H9 (cell line): ENCODE results near the gene CCDC88C. TPM values are rescaled to one million over a fixed set of nuclear protein-coding genes. Genes with fewer than 3 reads are reported as not detected.

ENCODE experiments used
- DNase-seq: peaks from one replicate; pipeline ENCODE4 v3.0.0-alpha.2; 2017
- H2AFZ ChIP-seq: one replicate; pipeline ENCODE4 v1.6.1; 2013; ENCODE audit warnings: mild to moderate bottlenecking, low read length, control low read depth, moderate library complexity
- H2AK5ac ChIP-seq: 2 replicates; pipeline ENCODE4 v1.6.1; 2013; ENCODE audit warnings: low read length, control low read depth, mixed read lengths; ENCODE audit not compliant: insufficient read length
- H2BK120ac ChIP-seq: one replicate; pipeline ENCODE4 v1.6.1; 2013; ENCODE audit warnings: low read depth, mild to moderate bottlenecking, low read length, control low read depth, inconsistent platforms; ENCODE audit not compliant: poor library complexity, severe bottlenecking
- H2BK12ac ChIP-seq: 2 replicates; pipeline ENCODE4 v1.6.1; 2013; ENCODE audit warnings: low read length, control low read depth, mixed read lengths, low read depth; ENCODE audit not compliant: insufficient read length
- H2BK15ac ChIP-seq: 2 replicates; pipeline ENCODE4 v1.6.1; 2013; ENCODE audit warnings: low read depth, low read length, control low read depth
- H2BK20ac ChIP-seq: one replicate; pipeline ENCODE4 v1.6.1; 2013; ENCODE audit warnings: low read depth, mild to moderate bottlenecking, low read length, control low read depth, inconsistent platforms; ENCODE audit not compliant: poor library complexity, severe bottlenecking
- H2BK5ac ChIP-seq: 2 replicates; pipeline ENCODE4 v1.6.1; 2013; ENCODE audit warnings: low read length, control low read depth, mixed read lengths; ENCODE audit not compliant: insufficient read length
- H3K14ac ChIP-seq: 2 replicates; pipeline ENCODE4 v1.6.1; 2013; ENCODE audit warnings: low read length, control low read depth; ENCODE audit not compliant: insufficient read depth
- H3K18ac ChIP-seq: 2 replicates; pipeline ENCODE4 v1.6.1; 2013; ENCODE audit warnings: low read depth, mild to moderate bottlenecking, mixed read lengths, low read length, control low read depth; ENCODE audit not compliant: insufficient read length
- H3K23ac ChIP-seq: 2 replicates; pipeline ENCODE4 v1.6.1; 2013; ENCODE audit warnings: low read length, control low read depth, mixed read lengths, low read depth; ENCODE audit not compliant: insufficient read length
- H3K23me2 ChIP-seq: 2 replicates; pipeline ENCODE4 v1.6.1; 2013; ENCODE audit warnings: low read depth, mild to moderate bottlenecking, mixed read lengths, low read length, control low read depth; ENCODE audit not compliant: insufficient read length, poor library complexity, severe bottlenecking
- H3K27ac ChIP-seq: 2 replicates; pipeline ENCODE4 v1.5.1; 2013; ENCODE audit warnings: low read length, control low read depth, mixed read lengths, low read depth; ENCODE audit not compliant: insufficient read length
- H3K27me3 ChIP-seq: 2 replicates; pipeline ENCODE4 v1.6.1; 2013; ENCODE audit warnings: low read length, control low read depth, inconsistent platforms; ENCODE audit not compliant: insufficient read depth
- H3K4ac ChIP-seq: 2 replicates; pipeline ENCODE4 v1.6.1; 2013; ENCODE audit warnings: low read depth, mild to moderate bottlenecking, control low read depth, inconsistent platforms, low read length, moderate library complexity
- H3K4me1 ChIP-seq: 2 replicates; pipeline ENCODE4 v1.6.1; 2013; ENCODE audit warnings: low read length, control low read depth, inconsistent platforms; ENCODE audit not compliant: insufficient read depth
- H3K4me2 ChIP-seq: 2 replicates; pipeline ENCODE4 v1.6.1; 2013; ENCODE audit warnings: low read length, control low read depth, mixed read lengths; ENCODE audit not compliant: insufficient read length, insufficient read depth
- H3K56ac ChIP-seq: 2 replicates; pipeline ENCODE4 v1.6.1; 2013; ENCODE audit warnings: low read depth, mild to moderate bottlenecking, mixed read lengths, low read length, control low read depth; ENCODE audit not compliant: insufficient read length
- H3K79me1 ChIP-seq: 2 replicates; pipeline ENCODE4 v1.6.1; 2013; ENCODE audit warnings: low read depth, mild to moderate bottlenecking, moderate library complexity, low read length, control low read depth, inconsistent platforms; ENCODE audit not compliant: insufficient read depth, poor library complexity, severe bottlenecking
- H3K79me2 ChIP-seq: 2 replicates; pipeline ENCODE4 v1.6.1; 2013; ENCODE audit warnings: low read length, control low read depth, inconsistent platforms; ENCODE audit not compliant: insufficient read depth
- H3K9ac ChIP-seq: 2 replicates; pipeline ENCODE4 v1.6.1; 2013; ENCODE audit warnings: low read length, control low read depth, mixed read lengths; ENCODE audit not compliant: insufficient read length; ENCODE audit errors: extremely low read depth
- H3K9me3 ChIP-seq: one replicate; pipeline ENCODE4 v1.6.1; 2013; ENCODE audit warnings: low read depth, low read length, inconsistent platforms; ENCODE audit not compliant: control insufficient read depth
- H3T11ph ChIP-seq: one replicate; pipeline ENCODE4 v1.6.1; 2013; ENCODE audit warnings: mild to moderate bottlenecking, low read length, control low read depth, inconsistent platforms
- H4K20me1 ChIP-seq: one replicate; pipeline ENCODE4 v1.6.1; 2013; ENCODE audit not compliant: control insufficient read depth, insufficient read length, insufficient read depth
- H4K5ac ChIP-seq: 2 replicates; pipeline ENCODE4 v1.6.1; 2013; ENCODE audit warnings: low read depth, mild to moderate bottlenecking, mixed read lengths, low read length, control low read depth; ENCODE audit not compliant: insufficient read length
- H4K8ac ChIP-seq: replicated peaks from 2 replicates; pipeline ENCODE4 v1.6.1; 2013; ENCODE audit warnings: low read length, control low read depth, mixed read lengths, low read depth; ENCODE audit not compliant: insufficient read length
- H4K91ac ChIP-seq: 2 replicates; pipeline ENCODE4 v1.6.1; 2013; ENCODE audit warnings: low read depth, mild to moderate bottlenecking, moderate library complexity, mixed read lengths, low read length, control low read depth; ENCODE audit not compliant: insufficient read length
- H3K27ac Mint-ChIP-seq, 3 experiments: 2 replicates in 2 of 3; 3 replicates in 1 of 3; pipeline ENCODE4 v1.8.0; 2020 to 2021; ENCODE audit warnings: mixed read lengths in 3 of 3, mild to moderate bottlenecking in 1 of 3, moderate library complexity in 1 of 3
- H3K27me3 Mint-ChIP-seq: 2 replicates; pipeline ENCODE4 v1.8.0; 2021; ENCODE audit warnings: low read depth, mild to moderate bottlenecking, moderate library complexity, mixed read lengths
- H3K36me3 Mint-ChIP-seq, 3 experiments: 2 replicates in 2 of 3; 3 replicates in 1 of 3; pipeline ENCODE4 v1.8.0; 2020 to 2021; ENCODE audit warnings: low read depth in 3 of 3, mixed read lengths in 3 of 3; ENCODE audit not compliant: insufficient read depth in 1 of 3
- H3K4me1 Mint-ChIP-seq, 2 experiments: 2 replicates each; pipeline ENCODE4 v1.8.0; 2020; ENCODE audit warnings: mixed read lengths in 2 of 2
- H3K4me3 Mint-ChIP-seq, 2 experiments: 2 replicates in 1 of 2; 3 replicates in 1 of 2; pipeline ENCODE4 v1.8.0; 2020 to 2021; ENCODE audit warnings: mild to moderate bottlenecking in 2 of 2, mixed read lengths in 2 of 2, moderate library complexity in 1 of 2
- H3K9me3 Mint-ChIP-seq, 2 experiments: 2 replicates in 1 of 2; 3 replicates in 1 of 2; pipeline ENCODE4 v1.8.0; 2020; ENCODE audit warnings: mild to moderate bottlenecking in 2 of 2, mixed read lengths in 2 of 2, moderate library complexity in 1 of 2
- CTCF ChIP-seq: fragments of 200-600 bp; sonication (generic); conservative IDR thresholded peaks from 3 replicates; pipeline ENCODE4 v1.8.0; 2021; ENCODE audit warnings: antibody characterized with exemption, mild to moderate bottlenecking
- WGBS: extraction: QIAGEN DNeasy Blood & Tissue Kit; methylation state at CpG from one replicate; pipeline ENCODE4 v1.1.7; 2013; ENCODE audit warnings: missing lambda C conversion rate, low lambda C conversion rate, mixed read lengths; ENCODE audit not compliant: insufficient read length; ENCODE audit errors: extremely low coverage; 5-methylcytosine and 5-hydroxymethylcytosine counted together
- total RNA-seq: library from RNA; stranded (reverse); gene quantifications from 2 replicates; pipeline ENCODE4 v1.2.1, GENCODE V29; 2021

The CCDC88C gene
- total RNA-seq, 1 experiment from 2014 or later, result 52.4 TPM

- no CpG with 5 or more reads among the region's 19 CpGs for WGBS
- peak overlapping the region in 2 of 3 experiments; percentile 36 to 74; a peak in 2 of 7 replicates for H3K27ac Mint-ChIP-seq
Measured at GRCh38 chr14:91416744-91417119, 888 bp downstream of the CCDC88C start.

More at GRCh38 chr14:91416744-91417119, 888 bp downstream of the CCDC88C start:
- Histone ChIP-seq H4K20me1 (no peaks in the 10 kb centered on the region), H3K27me3 (no peaks in the 10 kb centered on the region), H3K14ac (no peak overlapping the region), H3K4ac (no peak overlapping the region), H4K5ac (no peak overlapping the region), H3K23ac (no peak overlapping the region), H3K4me1 (peaks cover 11% of the 10 kb centered on the region; the same call in 1 of the 2 replicates), H2BK12ac (no peak overlapping the region), H2BK20ac (no peak overlapping the region), H3T11ph (no peak overlapping the region), H3K18ac (no peak overlapping the region), H2BK120ac (no peak overlapping the region), H3K23me2 (peaks cover 9% of the 10 kb centered on the region), H2AFZ (no peak overlapping the region), H4K91ac (no peak overlapping the region), H4K8ac (no peak overlapping the region), H3K79me1 (no peaks in the 10 kb centered on the region), H2BK5ac (no peak overlapping the region), H2BK15ac (no peak overlapping the region), H2AK5ac (no peak overlapping the region), H3K4me2 (peak overlapping the region; percentile 74), H3K9ac (peak overlapping the region; percentile 21), H3K9me3 (no peaks in the 10 kb centered on the region), H3K56ac (no peak overlapping the region), H3K79me2 (peaks cover 3% of the 10 kb centered on the region; the same call in 1 of the 2 replicates), H3K27ac (no peak overlapping the region)
- Mint-ChIP-seq H3K9me3 (no peaks in the 10 kb centered on the region), H3K36me3 (peaks cover 2 to 21% (median 3%) of the 10 kb centered on the region in 3 experiments; a peak in 5 of 7 replicates), H3K4me3 (peak overlapping the region; percentile 79 to 95), H3K27me3 (peaks cover 3% of the 10 kb centered on the region), H3K4me1 (peaks cover 40 to 49% of the 10 kb centered on the region in 2 experiments)
- TF ChIP-seq CTCF, result no peak
- no peak for DNase-seq
